Chondrocyte (in vitro differentiated cells): Measurements from ENCODE around the gene RUNX2. TPM values are rescaled to one million over a fixed set of nuclear protein-coding genes. Genes with fewer than 3 reads are reported as not detected.

Experiments
- DNase-seq: peaks from one replicate; pipeline ENCODE4 v3.0.0; 2021; ENCODE audit warnings: mixed read lengths, low spot score
- H3K27ac Mint-ChIP-seq: one replicate; pipeline ENCODE4 v1.8.0; 2021; ENCODE audit warnings: mild to moderate bottlenecking, moderate library complexity, mixed read lengths; ENCODE audit not compliant: unreplicated experiment
- H3K27me3 Mint-ChIP-seq: 2 replicates; pipeline ENCODE4 v1.8.0; 2021; ENCODE audit warnings: low read depth, mixed read lengths
- H3K36me3 Mint-ChIP-seq: 2 replicates; pipeline ENCODE4 v1.8.0; 2021; ENCODE audit warnings: low read depth, mixed read lengths
- H3K4me1 Mint-ChIP-seq: 2 replicates; pipeline ENCODE4 v1.8.0; 2021; ENCODE audit warnings: low read depth, mild to moderate bottlenecking, mixed read lengths
- H3K4me3 Mint-ChIP-seq: one replicate; pipeline ENCODE4 v1.8.0; 2021; ENCODE audit warnings: mild to moderate bottlenecking, moderate library complexity, mixed read lengths; ENCODE audit not compliant: unreplicated experiment
- H3K9me3 Mint-ChIP-seq: 2 replicates; pipeline ENCODE4 v1.8.0; 2021; ENCODE audit warnings: low read depth, mixed read lengths
- CTCF ChIP-seq: fragments of 200-600 bp; sonication (generic); IDR thresholded peaks from 2 replicates; pipeline ENCODE4 v1.5.0; 2021; ENCODE audit warnings: antibody characterized with exemption, mild to moderate bottlenecking, moderate library complexity
- total RNA-seq: library from RNA; stranded (reverse); gene quantifications from 3 replicates; pipeline ENCODE4 v1.2.1, GENCODE V29; 2021

Gene RUNX2
- total RNA-seq, 1 donor from 2014 or later: 12.2 TPM

GRCh38 chr6:45538641-45539547, 210.8 kb downstream of the RUNX2 start:
- peak overlapping the region; percentile 90 for H3K27ac Mint-ChIP-seq
- H3K36me3 Mint-ChIP-seq: peaks cover 6% of the 10 kb centered on the region
- H3K27me3 Mint-ChIP-seq: no peaks in the 10 kb centered on the region
- TF ChIP-seq CTCF: no peak
- H3K9me3 Mint-ChIP-seq: no peaks in the 10 kb centered on the region
- DNase-seq: no peak
- peaks cover 21% of the 10 kb centered on the region for H3K4me1 Mint-ChIP-seq
- H3K4me3 Mint-ChIP-seq: no peak overlapping the region

- Mint-ChIP-seq H3K4me3 (no peak overlapping the region), H3K36me3 (peaks cover 6% of the 10 kb centered on the region), H3K27ac (no peak overlapping the region), H3K27me3 (no peaks in the 10 kb centered on the region), H3K9me3 (no peaks in the 10 kb centered on the region), H3K4me1 (peaks cover 21% of the 10 kb centered on the region)
- no peak for TF ChIP-seq CTCF
- DNase-seq: no peak
Observed at GRCh38 chr6:45540375-45540920, 212.3 kb downstream of the RUNX2 start.

GRCh38 chr6:45541934-45542333, 213.8 kb downstream of the RUNX2 start:
- Mint-ChIP-seq H3K27me3 (no peaks in the 10 kb centered on the region), H3K4me3 (no peak overlapping the region), H3K4me1 (peaks cover 21% of the 10 kb centered on the region), H3K36me3 (peaks cover 2% of the 10 kb centered on the region), H3K27ac (no peak overlapping the region), H3K9me3 (no peaks in the 10 kb centered on the region)
- TF ChIP-seq CTCF: no peak
- no peak for DNase-seq

GRCh38 chr6:45543298-45544235, 215.4 kb downstream of the RUNX2 start:
- TF ChIP-seq CTCF: no peak
- no peak for DNase-seq
- peaks cover 14% of the 10 kb centered on the region for H3K4me1 Mint-ChIP-seq
- no peaks in the 10 kb centered on the region for H3K27me3 Mint-ChIP-seq
- H3K36me3 Mint-ChIP-seq: peaks cover 10% of the 10 kb centered on the region
- no peak overlapping the region for H3K4me3 Mint-ChIP-seq
- H3K27ac Mint-ChIP-seq: peak overlapping the region; percentile 2
- H3K9me3 Mint-ChIP-seq: no peaks in the 10 kb centered on the region

- Mint-ChIP-seq H3K27me3 (no peaks in the 10 kb centered on the region), H3K36me3 (peaks cover 10% of the 10 kb centered on the region), H3K4me3 (no peak overlapping the region), H3K27ac (no peak overlapping the region), H3K4me1 (peaks cover 17% of the 10 kb centered on the region), H3K9me3 (no peaks in the 10 kb centered on the region)
- TF ChIP-seq CTCF: no peak
- DNase-seq: no peak
Observed at GRCh38 chr6:45545416-45545815, 217.3 kb downstream of the RUNX2 start.
